Dedifferentiated amniotic fluid mesenchymal stem cell (primary cell): ENCODE data around the gene SYNE3.
"Not testable (repeated sequence)": the region's sequence is repeated elsewhere in the genome, so short reads cannot be mapped to it uniquely, and the experiment has no call there.

Experiments used
- DNase-seq: peaks from one replicate; pipeline ENCODE4 v3.0.0-alpha.2; 2016; ENCODE audit errors: extremely low spot score

The SYNE3 gene

GRCh38 chr14:95523815-95524448, 7.5 kb upstream of the SYNE3 start:
- peak; percentile 89 for DNase-seq

DNA sequence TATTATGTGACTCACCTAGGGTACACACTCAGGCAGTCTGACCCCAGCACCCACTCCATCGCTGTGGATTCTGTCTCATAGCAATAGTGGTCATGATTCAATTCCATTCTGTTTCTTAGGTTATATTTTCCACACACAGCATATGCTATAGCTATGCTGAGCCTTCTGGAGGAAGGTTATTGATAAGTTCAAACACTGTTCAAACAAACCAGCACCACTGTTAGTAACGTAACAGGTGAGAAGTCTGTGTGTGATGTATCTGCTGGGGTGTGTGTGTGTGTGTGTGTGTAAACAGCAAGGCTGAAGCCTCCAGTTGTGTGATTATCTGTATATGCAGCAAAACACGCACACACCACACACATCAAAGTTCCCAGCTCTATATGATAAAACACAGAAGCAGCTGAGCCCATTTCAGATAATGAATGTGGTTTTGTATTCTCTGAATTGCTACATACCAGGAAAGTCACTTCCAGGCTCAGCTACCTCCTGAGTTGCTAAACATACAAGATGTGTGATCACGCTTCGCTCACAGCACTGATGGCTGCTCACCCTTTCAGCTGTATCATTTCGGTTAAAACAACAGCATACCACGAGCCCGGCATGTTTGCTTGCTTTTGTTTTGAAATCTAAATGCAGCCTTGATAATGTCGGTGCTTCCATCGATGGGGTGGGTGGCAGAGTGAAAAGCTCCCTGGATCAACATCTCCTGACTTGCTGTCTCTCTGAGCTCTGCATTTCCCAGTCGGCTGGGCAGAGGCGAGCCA, 6.8 kb upstream of the SYNE3 start:
- no peak for DNase-seq

DNA sequence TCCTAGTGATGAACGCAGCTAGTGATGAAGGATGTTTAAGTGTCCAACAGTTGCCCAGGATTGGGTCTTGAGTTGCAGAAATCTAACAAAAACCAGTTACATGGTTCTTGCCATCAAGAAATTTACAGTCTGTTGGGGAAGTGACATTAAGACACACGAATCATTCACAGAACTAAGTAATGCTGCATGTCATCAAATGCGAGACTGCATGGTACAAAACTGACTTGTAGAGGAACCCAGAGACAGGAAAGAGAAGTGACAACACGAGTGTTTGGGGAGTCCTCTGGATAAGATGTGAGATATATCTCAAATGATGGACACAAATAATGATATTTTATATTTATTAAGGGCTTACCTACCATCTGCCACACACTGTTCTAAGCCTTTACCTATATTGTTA, 6.1 kb upstream of the SYNE3 start:
- no peak for DNase-seq

DNA sequence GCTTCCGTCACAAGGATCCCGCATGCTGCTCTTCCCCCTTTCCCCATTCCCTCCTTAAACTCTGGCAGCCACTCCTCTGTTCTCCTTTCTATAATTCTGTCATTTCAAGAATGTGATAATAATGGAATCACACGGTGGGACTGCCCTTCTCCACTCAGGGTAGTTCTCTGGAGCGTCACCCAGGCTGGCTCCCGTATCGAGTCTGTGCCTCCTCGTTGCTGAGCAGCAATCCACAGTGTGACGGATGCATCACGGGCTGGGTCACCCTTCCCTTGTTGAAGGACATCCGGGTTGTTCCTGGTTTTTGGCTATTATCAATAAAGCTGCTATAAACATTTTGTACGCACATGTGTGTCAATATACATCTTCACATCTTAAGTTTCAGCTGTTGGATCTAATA, 5.7 kb upstream of the SYNE3 start:
- no peak for DNase-seq

DNA sequence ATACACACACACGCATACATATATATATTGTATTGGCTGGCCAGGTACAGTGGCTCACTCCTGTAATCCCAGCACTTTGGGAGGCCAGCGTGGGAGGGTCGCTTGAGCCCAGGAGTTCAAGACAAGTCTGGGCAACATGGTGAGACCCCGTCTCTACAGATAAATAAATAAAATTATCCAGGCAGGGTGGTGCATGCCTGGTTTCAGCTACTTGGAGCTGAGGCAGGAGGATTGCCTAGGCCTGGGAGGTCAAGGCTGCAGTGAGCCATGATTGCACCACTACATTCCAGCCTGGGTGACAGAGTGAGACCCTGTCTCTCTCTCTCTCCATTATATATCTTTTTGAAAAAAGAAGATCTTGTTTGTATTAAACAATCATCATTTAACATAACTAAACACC, 4.6 kb upstream of the SYNE3 start:
- DNase-seq = no peak

DNA sequence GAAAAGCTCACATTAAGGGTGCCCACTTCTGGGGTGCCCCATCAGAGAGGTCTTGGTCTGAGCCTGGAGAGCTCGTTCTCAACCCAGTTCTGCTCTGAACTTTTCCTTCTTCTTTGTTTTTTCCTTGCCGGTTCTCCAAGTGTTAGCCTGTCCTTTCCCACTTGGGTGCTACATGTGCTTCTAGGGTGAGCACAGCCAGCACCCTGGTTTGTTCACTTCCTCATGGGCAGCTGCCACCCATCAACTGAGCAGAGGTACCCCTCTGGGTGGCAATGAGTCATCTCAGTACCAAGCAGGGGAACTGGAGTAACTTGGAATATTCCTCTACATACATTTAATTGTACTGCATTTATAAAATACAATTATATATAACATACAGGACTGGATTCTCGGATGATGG, 3.9 kb upstream of the SYNE3 start:
- DNase-seq = no peak

GRCh38 chr14:95519699-95520098, 3.2 kb upstream of the SYNE3 start:
- DNase-seq = peak; percentile 82

DNA sequence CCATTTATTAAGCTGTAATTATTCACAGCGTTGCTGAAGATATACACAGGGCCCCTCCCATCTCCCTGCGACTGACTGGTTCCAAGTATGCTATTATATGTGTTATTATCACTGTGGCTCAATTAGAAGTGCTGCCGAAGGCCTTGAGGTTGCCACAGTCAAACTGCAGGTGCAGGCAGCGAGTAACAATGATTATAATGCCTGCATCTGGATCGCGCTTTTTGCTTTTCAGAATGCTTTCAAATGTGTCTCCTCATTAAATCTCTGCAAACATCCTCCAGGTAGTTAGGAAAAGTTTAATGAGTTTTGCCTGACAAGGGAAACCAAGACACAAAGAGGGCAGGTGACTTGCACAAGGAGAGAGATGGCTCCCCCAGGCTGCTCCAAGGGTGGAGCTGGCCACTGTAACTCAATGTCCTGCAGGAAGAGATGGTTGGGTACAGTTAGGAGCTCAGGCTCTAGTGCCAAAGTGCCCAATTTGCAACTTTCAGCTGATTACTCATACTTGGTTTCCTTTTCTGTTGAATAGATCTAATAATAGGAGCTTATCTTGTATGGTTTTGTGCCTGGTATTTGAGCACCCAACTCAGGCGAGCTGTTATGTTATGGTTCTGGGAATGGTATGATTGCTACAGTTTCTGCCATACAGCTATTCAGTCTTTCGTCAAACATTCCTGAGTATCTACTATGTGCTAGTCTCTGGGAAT, 1.7 kb upstream of the SYNE3 start:
- DNase-seq = no peak

DNA sequence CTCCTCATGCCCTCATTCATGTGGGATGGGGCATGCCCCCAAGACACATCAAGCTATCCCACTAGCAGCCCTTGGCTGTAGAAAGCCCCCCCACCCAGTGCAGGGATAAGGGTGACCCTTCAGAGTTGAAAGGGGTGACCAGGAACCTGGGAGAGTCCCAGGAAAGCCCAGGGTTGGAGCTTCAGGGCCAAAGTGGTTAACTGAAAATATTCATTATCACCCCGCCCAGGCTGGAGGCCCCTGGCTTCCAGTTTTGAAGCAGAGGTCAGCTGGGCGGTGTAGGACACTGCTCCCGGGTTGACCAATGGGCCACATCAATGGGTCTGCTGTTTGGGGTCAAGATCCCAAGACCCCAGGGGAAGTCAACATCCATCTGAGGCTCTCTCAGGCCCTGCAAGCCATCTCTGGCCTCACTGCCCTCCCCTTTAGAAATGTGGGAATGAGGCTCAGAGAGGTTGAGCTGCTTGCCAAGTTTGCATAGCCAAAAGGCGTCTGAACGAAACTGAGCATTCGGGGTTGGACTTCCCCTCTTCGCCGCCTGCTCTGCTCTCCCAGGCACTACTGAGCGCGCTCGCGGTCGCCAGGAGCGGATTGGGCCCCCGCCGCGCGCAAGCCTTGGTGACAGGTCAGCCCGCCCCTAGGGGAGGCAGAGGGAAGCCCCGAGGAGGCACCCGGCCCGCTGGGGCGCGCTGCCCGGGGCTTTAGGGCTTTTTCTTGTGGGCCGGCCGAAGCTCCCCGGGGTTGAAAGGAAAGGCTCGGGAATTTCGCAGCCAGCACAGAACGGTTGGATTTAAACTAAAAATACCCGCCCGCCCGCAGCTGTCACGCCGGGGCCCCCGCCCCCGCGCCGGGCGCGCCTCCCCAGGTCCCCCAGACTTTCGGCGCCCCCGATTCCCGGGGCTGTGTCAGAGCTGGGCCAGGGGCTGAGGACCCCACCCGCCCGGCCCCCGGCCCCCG, 576 bp downstream of the SYNE3 start:
- DNase-seq = no peak

- DNase-seq = peak; percentile 51
Observed at GRCh38 chr14:95515080-95515489, 1.4 kb downstream of the SYNE3 start.

DNA sequence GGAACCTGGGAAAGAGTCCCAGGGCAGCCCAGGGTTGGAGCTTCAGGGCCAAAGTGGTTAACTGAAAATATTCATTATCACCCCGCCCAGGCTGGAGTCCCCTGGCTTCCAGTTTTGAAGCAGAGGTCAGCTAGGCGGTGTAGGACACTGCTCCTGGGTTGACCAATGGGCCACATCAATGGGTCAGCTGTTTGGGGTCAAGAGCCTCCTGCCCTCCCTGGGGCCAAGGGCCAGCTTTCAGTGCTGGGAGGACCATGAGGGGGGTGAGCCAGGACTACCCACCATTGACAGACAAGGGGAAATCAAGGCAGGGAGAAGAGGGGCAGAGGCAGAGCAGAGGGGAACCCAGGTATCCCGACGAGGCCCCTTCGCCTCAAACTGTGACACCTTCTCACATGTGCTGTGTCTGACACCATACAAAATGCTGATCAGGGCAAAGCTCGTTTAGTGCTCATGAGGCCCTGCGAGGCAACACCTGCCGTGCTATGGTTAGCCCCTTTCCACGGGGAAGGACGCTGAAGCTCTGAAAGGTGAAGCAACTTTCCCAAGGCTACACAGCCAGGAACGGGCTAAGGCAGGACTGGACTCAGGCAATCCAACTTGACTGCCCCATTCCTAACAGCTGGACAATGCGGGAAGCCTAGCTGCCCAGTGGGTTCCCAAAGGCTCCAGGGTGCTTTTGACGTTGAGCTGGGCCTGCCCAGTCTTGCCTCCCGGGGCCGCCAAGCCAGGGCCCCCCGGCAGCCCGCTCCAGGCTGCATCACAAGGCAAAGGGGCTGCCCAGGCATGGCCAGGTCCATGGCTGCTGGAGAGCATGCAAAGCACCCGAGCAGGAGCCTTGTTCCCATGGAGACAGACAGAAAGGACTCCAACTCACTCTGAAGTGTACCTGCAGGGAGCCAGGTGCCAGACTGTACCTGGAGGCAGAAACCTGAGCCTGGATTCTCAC, 2.0 kb downstream of the SYNE3 start:
- DNase-seq = no peak

DNA sequence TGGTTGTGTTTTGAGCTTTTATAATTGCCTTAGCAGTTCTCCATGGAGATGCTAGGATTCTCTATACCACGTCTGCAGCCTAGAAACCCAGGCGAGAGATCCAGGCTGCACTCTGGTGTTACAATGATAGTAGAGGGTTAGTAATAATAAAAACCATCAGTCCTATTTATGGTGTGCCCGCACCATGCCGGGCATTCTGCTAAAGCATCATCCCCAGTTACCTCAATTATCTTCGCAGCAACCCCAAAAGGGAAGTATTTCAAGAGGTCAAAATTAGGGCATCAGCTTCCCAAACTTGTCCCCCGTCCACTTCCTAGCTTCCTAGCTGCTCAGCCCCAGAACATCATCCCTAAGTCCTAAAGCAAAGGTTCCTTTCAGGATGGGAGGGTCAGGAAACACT, 3.2 kb downstream of the SYNE3 start:
- DNase-seq = no peak

- DNase-seq = no peak
Observed at GRCh38 chr14:95511687-95512086, 4.8 kb downstream of the SYNE3 start.

- DNase-seq = no peak
Observed at GRCh38 chr14:95510804-95511203, 5.6 kb downstream of the SYNE3 start.

GRCh38 chr14:95510344-95510743, 6.1 kb downstream of the SYNE3 start:
- DNase-seq = not testable (repeated sequence)

- DNase-seq = no peak
Observed at GRCh38 chr14:95509495-95509894, 7.0 kb downstream of the SYNE3 start.

- DNase-seq = no peak
Observed at GRCh38 chr14:95508377-95508776, 8.1 kb downstream of the SYNE3 start.

GRCh38 chr14:95507701-95508103, 8.7 kb downstream of the SYNE3 start:
- no peak for DNase-seq

DNA sequence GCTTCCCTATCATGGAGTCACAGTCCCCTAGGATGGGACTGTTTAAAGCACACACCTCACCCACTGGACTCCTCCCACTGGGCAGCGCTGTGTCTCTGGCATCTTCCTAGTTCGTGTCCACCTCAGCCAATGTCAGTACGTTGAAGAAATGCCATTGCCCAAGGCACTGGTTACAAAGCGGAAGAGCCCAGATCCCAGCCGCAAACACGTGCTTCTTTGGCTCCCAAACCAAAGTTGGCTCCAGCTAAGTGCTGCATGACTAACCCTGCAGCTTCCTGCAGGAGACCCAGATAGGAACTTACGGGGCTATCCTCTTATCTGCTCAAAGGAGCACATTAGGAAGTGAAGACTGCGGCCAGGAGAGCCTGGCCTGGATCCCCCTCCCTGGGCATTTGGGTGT, 9.3 kb downstream of the SYNE3 start:
- DNase-seq = peak; percentile 80

DNA sequence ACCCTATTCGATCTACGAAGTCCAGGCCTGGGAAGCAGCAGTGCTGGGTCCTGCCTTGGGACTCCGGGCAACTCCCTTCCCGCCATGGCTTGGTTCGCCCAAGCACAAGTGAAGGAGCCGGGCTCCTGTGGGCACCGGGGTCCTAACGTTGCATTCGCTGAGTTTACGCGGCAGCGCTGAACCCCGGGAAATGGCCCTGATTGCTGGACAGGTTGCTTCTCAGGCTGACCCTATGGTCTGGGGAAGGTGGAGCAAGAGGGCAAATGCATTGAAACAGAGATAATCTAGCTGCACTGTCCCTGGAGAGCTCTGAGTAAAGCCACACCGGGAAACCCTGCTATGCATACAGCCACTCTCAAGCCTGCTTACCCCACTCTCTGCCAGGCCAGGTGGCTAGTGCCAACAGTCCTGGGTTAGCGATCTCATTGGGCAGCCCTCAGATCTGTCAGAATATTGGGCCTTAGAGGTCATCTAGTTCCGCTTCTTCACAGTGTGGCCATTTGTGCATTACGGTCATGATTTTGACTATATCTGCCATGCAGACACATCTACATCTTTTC, 11.3 kb downstream of the SYNE3 start:
- DNase-seq = no peak
